BLaER1 (cell line): ENCODE results near the gene CLK3.

ENCODE experiments used
- H3K27ac ChIP-seq: shearing (Covaris generic); formaldehyde crosslinking; 2 replicates; pipeline ENCODE4 v1.8.1; 2022
- H3K27me3 ChIP-seq: shearing (Covaris generic); formaldehyde crosslinking; 2 replicates; pipeline ENCODE4 v1.8.1; 2022
- H3K36me3 ChIP-seq: shearing (Covaris generic); formaldehyde crosslinking; 2 replicates; pipeline ENCODE4 v1.8.1; 2022
- H3K4me1 ChIP-seq: shearing (Covaris generic); formaldehyde crosslinking; 2 replicates; pipeline ENCODE4 v1.8.1; 2022
- H3K4me2 ChIP-seq: shearing (Covaris generic); formaldehyde crosslinking; 2 replicates; pipeline ENCODE4 v1.8.1; 2022
- H3K4me3 ChIP-seq: shearing (Covaris generic); formaldehyde crosslinking; 2 replicates; pipeline ENCODE4 v1.8.1; 2022
- H3K9ac ChIP-seq: shearing (Covaris generic); formaldehyde crosslinking; 2 replicates; pipeline ENCODE4 v1.8.1; 2022
- H3K9me3 ChIP-seq: shearing (Covaris generic); formaldehyde crosslinking; 2 replicates; pipeline ENCODE4 v1.8.1; 2022
- H4K20me1 ChIP-seq: shearing (Covaris generic); formaldehyde crosslinking; 2 replicates; pipeline ENCODE4 v1.8.1; 2022
- Cebpa-rat ChIP-seq: shearing (Covaris generic); IDR thresholded peaks from 2 replicates; pipeline ENCODE4 v1.8.1; 2022

Gene CLK3

DNA sequence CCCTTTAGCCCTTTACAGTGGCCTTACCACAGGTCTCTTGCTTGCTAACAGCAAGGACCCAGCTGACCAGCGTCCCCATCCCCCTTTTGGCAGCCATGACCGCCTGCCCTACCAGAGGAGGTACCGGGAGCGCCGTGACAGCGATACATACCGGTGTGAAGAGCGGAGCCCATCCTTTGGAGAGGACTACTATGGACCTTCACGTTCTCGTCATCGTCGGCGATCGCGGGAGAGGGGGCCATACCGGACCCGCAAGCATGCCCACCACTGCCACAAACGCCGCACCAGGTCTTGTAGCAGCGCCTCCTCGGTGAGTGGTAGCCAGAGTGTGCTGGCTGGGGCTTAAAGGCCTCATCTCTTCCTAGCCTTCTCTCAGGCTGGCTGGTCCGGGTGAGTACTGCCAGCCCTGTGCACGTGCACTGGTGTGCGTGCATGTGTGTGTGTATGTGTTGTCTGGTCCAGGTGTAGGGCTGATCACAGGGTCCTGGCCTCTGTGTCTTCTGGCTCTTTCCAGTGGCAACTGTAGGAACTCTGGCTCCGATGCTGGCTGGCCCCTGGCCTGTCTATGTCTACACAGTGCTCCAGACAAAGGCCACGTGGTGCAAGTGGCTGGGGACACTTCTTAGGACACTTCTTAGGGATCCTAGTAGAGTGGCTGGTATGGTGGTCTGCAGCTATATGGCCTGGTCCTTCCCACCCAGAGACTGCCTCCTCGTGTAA lies 4.4 kb downstream of the CLK3 start:
- TF ChIP-seq Cebpa-rat: no peak
- Histone ChIP-seq H3K9ac (peak overlapping the region; percentile 6; the same call in 1 of the 2 replicates), H3K4me2 (peak overlapping the region; percentile 61), H4K20me1 (peaks cover 93% of the 10 kb centered on the region), H3K4me3 (no peak overlapping the region), H3K4me1 (peaks cover 51% of the 10 kb centered on the region), H3K9me3 (no peaks in the 10 kb centered on the region), H3K27me3 (no peaks in the 10 kb centered on the region), H3K27ac (no peak overlapping the region), H3K36me3 (peaks cover 79% of the 10 kb centered on the region)

DNA sequence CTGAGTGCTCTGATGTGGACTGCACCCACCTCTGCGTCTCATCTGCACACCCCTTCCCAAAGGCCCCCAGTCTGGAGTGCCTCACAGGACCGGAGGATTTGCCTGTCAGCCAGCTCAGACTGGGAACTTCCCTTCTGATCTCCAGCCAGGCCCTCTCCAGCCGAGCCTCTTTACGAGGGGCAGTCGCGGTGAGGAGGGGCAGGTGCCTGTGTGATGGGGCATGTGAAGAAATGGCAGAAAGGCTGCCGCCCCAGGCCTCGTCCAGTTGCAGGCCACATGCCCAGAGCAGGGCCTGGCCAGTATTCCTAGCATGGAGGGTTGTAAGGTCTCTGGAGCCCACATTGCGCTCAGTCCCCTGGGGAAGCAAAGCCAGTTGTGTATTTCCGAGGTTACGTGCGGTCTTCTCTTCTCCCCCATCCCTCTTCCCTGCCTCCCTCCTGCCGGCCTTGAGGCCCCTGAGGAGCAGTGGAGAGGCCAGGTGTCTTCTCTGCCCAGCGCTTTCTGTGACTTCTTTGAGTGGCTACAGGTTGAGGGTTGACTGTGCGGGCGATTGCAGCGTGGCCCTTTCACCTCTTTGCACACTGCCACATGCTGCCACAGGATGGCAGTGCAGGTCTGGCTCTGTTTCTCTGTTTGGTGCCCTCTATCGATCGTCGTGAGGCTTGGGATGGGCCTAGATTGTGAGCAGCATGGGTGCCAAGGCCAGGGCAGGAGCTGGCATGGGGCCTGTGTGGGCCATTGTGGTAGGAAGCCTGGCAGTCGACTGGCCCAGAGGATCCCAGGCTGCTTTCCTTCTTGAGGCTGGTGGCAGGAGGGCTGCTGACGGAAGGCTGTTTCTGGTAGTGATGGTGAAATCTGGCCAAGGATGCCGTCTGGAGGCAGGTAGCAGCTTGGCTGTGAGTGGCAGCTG lies 5.3 kb downstream of the CLK3 start:
- H3K9ac ChIP-seq: peak overlapping the region; percentile 6; the same call in 1 of the 2 replicates
- H3K9me3 ChIP-seq: no peaks in the 10 kb centered on the region
- H3K4me3 ChIP-seq: no peak overlapping the region
- H3K36me3 ChIP-seq: peaks cover 87% of the 10 kb centered on the region
- H3K4me1 ChIP-seq: peaks cover 51% of the 10 kb centered on the region
- H3K27ac ChIP-seq: no peak overlapping the region
- TF ChIP-seq Cebpa-rat: no peak
- peak overlapping the region; percentile 61 for H3K4me2 ChIP-seq
- no peaks in the 10 kb centered on the region for H3K27me3 ChIP-seq
- H4K20me1 ChIP-seq: peaks cover 100% of the 10 kb centered on the region

DNA sequence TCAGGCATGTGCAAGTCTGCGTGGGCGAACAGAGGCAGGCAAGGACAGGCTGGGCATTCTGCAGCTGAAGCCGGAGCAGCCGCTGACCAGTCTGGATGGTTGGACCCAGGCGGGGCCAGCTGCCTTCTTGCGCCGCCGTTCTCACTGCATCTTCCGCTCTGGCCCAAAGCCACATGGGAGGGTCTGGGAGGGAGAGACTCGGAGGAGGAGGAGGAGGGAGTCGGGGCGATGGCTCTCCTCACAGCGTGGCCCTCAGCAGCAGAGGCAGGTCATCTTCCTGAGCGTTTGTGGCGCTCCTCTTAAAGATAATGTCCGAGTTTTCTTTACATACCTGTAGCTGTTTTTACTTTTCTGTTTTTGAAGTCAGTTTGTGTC lies 5.9 kb downstream of the CLK3 start:
- H3K4me2 ChIP-seq: peak overlapping the region; percentile 8; the same call in 1 of the 2 replicates
- TF ChIP-seq Cebpa-rat: no peak
- peaks cover 93% of the 10 kb centered on the region for H3K36me3 ChIP-seq

DNA sequence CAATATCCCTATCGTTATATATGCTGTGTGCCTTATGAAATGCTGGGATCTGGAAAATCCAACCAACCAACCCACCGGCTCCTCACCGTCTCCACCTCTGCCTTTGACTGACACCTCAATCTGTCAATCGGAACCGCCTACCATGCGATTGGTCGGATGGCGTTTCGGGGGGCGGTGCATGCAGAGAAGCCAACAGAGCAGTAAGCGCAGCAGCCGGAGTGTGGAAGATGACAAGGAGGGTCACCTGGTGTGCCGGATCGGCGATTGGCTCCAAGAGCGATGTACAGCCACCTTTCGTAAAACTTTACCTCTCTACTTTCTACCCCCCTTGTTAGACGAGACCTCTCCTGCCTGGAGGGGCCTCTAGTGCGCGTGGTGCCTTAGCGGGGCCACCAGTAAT lies 6.3 kb downstream of the CLK3 start:
- Histone ChIP-seq H3K9me3 (no peaks in the 10 kb centered on the region), H3K4me1 (peaks cover 46% of the 10 kb centered on the region), H3K36me3 (peaks cover 97% of the 10 kb centered on the region), H3K4me3 (no peak overlapping the region), H4K20me1 (peaks cover 100% of the 10 kb centered on the region), H3K27me3 (no peaks in the 10 kb centered on the region), H3K9ac (no peak overlapping the region), H3K27ac (no peak overlapping the region), H3K4me2 (no peak overlapping the region)
- no peak for TF ChIP-seq Cebpa-rat

More for the DNA sequence above, 5.9 kb downstream of the CLK3 start:
- Histone ChIP-seq H3K9ac (no peak overlapping the region), H3K27me3 (no peaks in the 10 kb centered on the region), H3K27ac (no peak overlapping the region), H3K4me3 (no peak overlapping the region), H3K4me1 (peaks cover 50% of the 10 kb centered on the region), H4K20me1 (peaks cover 100% of the 10 kb centered on the region), H3K9me3 (no peaks in the 10 kb centered on the region)

DNA sequence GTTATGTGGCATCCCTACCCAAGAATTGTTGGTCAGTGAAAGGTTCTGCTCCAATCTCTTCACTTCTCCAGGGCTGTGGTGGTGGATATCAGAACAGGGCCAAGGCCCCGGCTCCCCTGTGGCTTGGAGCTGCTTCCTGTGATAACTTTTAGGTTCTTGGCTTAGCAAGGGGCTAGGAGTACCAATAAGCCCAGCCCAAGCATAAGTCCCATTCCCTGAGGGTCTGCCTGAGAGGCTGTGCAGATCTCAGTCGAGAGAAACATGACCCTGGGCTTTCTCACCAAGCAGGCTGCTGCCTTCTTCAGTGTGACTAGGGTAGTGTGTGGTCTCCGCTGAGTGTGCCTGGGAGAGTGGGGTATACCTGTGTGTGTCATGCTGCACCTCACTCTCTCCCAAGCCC lies 7.1 kb downstream of the CLK3 start:
- no peak overlapping the region for H3K4me2 ChIP-seq
- H3K4me3 ChIP-seq: no peak overlapping the region
- H4K20me1 ChIP-seq: peaks cover 100% of the 10 kb centered on the region
- no peak overlapping the region for H3K9ac ChIP-seq
- TF ChIP-seq Cebpa-rat: no peak
- H3K9me3 ChIP-seq: no peaks in the 10 kb centered on the region
- H3K27me3 ChIP-seq: no peaks in the 10 kb centered on the region
- H3K36me3 ChIP-seq: peaks cover 99% of the 10 kb centered on the region
- peaks cover 38% of the 10 kb centered on the region for H3K4me1 ChIP-seq
- no peak overlapping the region for H3K27ac ChIP-seq

DNA sequence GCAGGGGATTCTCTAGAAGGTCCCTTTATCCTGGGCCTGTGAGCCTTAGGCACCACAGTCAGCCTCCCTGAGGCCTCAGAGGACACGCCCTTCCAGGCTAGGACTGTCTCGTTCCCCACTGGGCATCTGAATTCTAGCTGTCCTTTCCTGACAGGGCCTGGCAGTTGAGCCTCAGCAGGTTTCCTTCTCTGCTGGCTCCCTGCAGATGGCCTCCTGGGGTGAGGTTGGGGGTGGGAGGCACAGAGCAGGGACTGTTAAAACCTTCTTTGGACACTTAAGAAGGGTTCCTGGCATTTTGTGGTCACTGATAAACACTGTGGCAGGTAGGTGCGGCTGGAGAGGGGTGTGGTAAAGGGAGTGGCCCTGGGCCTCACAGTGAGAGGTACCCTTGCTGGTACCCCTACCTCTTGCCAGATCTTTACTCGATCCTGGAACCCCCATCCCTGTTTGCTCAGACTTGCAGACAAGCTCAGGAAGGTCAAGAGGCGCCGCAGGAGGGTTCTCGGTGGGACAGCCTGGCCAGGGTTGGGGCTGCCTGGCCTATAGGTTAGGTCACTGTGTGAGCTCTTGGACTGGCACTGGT lies 8.5 kb downstream of the CLK3 start:
- peaks cover 35% of the 10 kb centered on the region for H3K4me1 ChIP-seq
- no peak overlapping the region for H3K4me3 ChIP-seq
- H3K9me3 ChIP-seq: no peaks in the 10 kb centered on the region
- no peak for TF ChIP-seq Cebpa-rat
- H3K27ac ChIP-seq: no peak overlapping the region
- no peak overlapping the region for H3K9ac ChIP-seq
- peaks cover 100% of the 10 kb centered on the region for H4K20me1 ChIP-seq
- H3K4me2 ChIP-seq: no peak overlapping the region
- peaks cover 99% of the 10 kb centered on the region for H3K36me3 ChIP-seq
- H3K27me3 ChIP-seq: no peaks in the 10 kb centered on the region

DNA sequence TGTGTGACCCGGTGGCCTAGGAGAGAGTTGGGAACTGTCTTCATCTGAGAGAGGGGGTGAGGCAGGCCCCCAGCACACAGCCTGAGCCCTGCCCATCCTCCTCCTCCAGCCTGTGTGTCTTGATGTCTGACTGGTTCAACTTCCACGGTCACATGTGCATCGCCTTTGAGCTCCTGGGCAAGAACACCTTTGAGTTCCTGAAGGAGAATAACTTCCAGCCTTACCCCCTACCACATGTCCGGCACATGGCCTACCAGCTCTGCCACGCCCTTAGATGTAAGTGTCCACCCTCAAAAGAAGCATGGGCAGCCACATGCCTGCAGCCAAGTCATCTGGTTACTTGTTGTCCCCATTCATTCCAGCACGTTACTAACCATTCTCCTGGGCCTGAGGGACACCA lies 10.1 kb downstream of the CLK3 start:
- H4K20me1 ChIP-seq: peaks cover 100% of the 10 kb centered on the region
- no peak overlapping the region for H3K27ac ChIP-seq
- no peak overlapping the region for H3K4me2 ChIP-seq
- TF ChIP-seq Cebpa-rat: no peak
- no peak overlapping the region for H3K4me3 ChIP-seq
- H3K9me3 ChIP-seq: no peaks in the 10 kb centered on the region
- peaks cover 99% of the 10 kb centered on the region for H3K36me3 ChIP-seq
- H3K27me3 ChIP-seq: no peaks in the 10 kb centered on the region
- no peak overlapping the region for H3K9ac ChIP-seq
- H3K4me1 ChIP-seq: peaks cover 35% of the 10 kb centered on the region

DNA sequence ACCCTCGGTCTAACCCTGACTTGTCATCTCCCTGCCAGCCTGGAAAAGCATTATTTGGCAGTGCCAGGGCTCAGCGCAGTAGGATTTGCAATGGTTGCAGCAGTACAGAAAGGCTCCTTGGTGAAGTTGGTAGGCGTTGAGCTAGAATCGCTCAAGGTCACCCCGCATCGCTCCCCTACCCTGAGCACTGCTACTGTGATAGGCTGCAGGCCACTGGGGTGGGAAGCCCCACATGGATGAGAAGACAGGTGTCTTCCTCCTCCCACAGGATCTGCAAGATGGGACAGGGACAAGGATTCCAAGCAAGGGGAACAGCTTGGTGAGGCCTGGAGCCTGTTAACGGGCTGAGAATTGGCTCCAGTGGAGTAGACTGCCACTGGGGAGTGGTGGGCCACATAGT lies 10.7 kb downstream of the CLK3 start:
- peaks cover 100% of the 10 kb centered on the region for H3K36me3 ChIP-seq
- H3K4me2 ChIP-seq: no peak overlapping the region
- H3K9ac ChIP-seq: 0 out of 2 replicates have a peak overlapping the region, but pooled peaks have one; percentile 12
- no peak overlapping the region for H3K27ac ChIP-seq
- H3K27me3 ChIP-seq: no peaks in the 10 kb centered on the region
- peaks cover 35% of the 10 kb centered on the region for H3K4me1 ChIP-seq
- no peak overlapping the region for H3K4me3 ChIP-seq
- H4K20me1 ChIP-seq: peaks cover 100% of the 10 kb centered on the region
- no peak for TF ChIP-seq Cebpa-rat
- H3K9me3 ChIP-seq: no peaks in the 10 kb centered on the region

DNA sequence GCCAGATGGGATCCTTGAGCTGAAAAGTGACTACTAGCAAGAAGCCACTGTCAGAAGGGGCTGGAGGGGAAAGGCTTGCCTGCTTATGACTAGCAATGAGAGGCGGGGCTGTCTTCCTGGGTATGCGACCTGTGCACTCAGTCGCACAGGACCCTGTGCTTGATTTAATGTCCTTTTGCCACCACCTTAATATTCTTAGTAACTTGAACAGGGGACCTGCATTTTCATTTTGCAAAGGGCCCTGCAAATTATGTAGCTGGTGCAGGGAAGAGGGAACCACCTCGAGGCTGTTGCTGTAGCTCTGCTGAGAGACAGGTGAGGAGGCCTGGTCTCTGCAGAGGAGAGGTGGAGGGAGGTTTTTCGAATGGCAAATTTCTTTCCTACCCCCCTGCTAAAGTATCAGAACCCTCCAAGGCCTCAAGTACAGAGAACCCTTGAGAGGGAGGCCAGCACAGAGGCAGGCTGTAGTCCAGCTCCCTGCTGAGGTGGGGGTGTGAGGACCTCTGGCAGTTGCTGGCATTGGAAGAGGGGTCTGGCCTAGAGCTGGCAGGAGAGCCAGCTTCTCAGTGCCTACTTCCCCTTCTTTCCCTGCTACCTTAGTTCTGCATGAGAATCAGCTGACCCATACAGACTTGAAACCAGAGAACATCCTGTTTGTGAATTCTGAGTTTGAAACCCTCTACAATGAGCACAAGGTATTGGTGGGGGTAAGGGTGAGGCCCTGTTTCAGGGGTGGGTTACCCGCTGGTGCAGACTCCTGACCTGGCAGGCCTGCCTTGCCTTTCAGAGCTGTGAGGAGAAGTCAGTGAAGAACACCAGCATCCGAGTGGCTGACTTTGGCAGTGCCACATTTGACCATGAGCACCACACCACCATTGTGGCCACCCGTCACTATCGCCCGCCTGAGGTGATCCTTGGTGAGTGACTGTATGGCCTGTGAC lies 11.4 kb downstream of the CLK3 start:
- H3K36me3 ChIP-seq: peaks cover 99% of the 10 kb centered on the region
- H3K9me3 ChIP-seq: no peaks in the 10 kb centered on the region
- H3K27me3 ChIP-seq: no peaks in the 10 kb centered on the region
- 0 out of 2 replicates have a peak overlapping the region, but pooled peaks have one; percentile 12 for H3K9ac ChIP-seq
- no peak overlapping the region for H3K27ac ChIP-seq
- no peak for TF ChIP-seq Cebpa-rat
- no peak overlapping the region for H3K4me2 ChIP-seq
- H3K4me1 ChIP-seq: peaks cover 39% of the 10 kb centered on the region
- peaks cover 100% of the 10 kb centered on the region for H4K20me1 ChIP-seq
- H3K4me3 ChIP-seq: no peak overlapping the region
